ENCODE measurements around the gene RRP8. TPM values are rescaled to one million over a fixed set of nuclear protein-coding genes. Genes with fewer than 3 reads are reported as not detected.

The RRP8 gene
- total RNA-seq, 1 experiment from 2014 or later, result 16.0 TPM

DNA sequence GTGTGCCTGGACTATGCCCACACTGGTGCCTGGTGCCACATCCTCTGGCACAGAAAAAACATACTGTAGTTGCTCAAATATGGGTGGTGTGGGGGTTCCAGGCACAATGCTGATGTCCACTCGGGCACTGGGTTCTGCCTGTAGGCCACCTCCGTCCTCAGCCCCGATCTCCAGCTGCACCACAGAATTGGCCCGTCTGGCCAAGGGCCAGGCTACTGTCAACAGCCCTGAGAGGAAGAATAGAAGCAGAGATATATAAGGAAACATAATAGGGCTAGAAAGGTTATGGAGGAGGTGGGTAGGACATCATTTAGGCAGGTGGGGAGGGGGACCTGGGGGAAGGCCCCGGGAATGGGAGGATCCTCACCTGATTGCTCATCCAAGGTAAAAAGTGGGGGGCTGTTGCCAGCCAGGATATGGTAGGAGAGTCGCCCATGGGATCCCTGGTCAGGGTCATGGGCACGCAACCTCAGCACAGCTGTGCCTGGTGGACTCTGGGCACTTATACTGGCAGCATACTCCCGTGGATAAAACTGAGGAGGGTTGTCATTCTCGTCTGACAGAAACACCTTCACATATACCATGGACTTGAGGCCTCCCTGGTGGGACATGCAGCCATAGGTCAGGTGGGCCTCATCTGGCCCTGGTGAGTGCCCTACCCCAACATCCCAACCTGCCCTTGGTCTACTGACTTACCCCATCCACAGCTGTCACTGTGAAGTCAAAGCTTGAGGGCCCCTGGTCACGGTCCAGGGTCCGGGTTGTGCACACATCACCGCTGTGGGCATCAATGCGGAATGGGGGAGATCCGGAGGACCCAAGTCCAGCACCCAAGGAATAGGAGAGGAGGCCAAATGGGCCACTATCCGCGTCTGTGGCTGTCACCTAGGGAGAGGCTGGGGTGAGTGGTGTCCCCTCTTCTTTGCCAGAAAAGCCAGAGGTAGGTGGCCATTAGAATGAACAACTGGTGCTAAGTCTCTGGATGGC lies 30.3 kb upstream of the RRP8 start:
- peak overlapping the region in 1 of 3 experiments; percentile 23; a peak in 1 of 7 replicates for H3K27ac Mint-ChIP-seq
- H2AK5ac ChIP-seq (ENCODE audit: insufficient read length, low read length), result no peak overlapping the region

More for the DNA sequence above, 30.3 kb upstream of the RRP8 start:
- H3K27ac ChIP-seq (ENCODE audit: insufficient read length, low read depth, low read length), result no peak overlapping the region
- no peaks in the 10 kb centered on the region for H3K9me3 ChIP-seq (ENCODE audit: control insufficient read depth, low read depth, low read length)
- H2BK15ac ChIP-seq (ENCODE audit: low read depth, low read length), result no peak overlapping the region
- H3K27me3 Mint-ChIP-seq (ENCODE audit: low read depth), result peaks cover 42% of the 10 kb centered on the region
- WGBS (ENCODE audit: extremely low coverage, insufficient read length, low lambda C conversion rate), result no CpG with 5 or more reads among the region's 16 CpGs
- no peak overlapping the region for H3K4ac ChIP-seq (ENCODE audit: low read depth, low read length)
- H3K4me2 ChIP-seq (ENCODE audit: insufficient read depth, insufficient read length, low read length), result no peak overlapping the region
- peaks cover 9% of the 10 kb centered on the region for H3K23me2 ChIP-seq (ENCODE audit: insufficient read length, low read depth, low read length, poor library complexity, severe bottlenecking)
- H2BK12ac ChIP-seq (ENCODE audit: insufficient read length, low read depth, low read length), result no peak overlapping the region
- no peak overlapping the region for H2BK5ac ChIP-seq (ENCODE audit: insufficient read length, low read length)
- no peak overlapping the region for H3K18ac ChIP-seq (ENCODE audit: insufficient read length, low read depth, low read length)
- H3K23ac ChIP-seq (ENCODE audit: insufficient read length, low read depth, low read length), result no peak overlapping the region
- no peak overlapping the region for H3T11ph ChIP-seq (ENCODE audit: low read length)
- H4K20me1 ChIP-seq (ENCODE audit: control insufficient read depth, insufficient read depth, insufficient read length), result no peaks in the 10 kb centered on the region
- H3K4me1 Mint-ChIP-seq, result peaks cover 3% of the 10 kb centered on the region in 2 experiments; a peak in 2 of 4 replicates
- H3K4me3 Mint-ChIP-seq, result no peak overlapping the region
- H3K14ac ChIP-seq (ENCODE audit: insufficient read depth, low read length), result no peak overlapping the region
- no peaks in the 10 kb centered on the region for H3K4me1 ChIP-seq (ENCODE audit: insufficient read depth, low read length)
- H2BK20ac ChIP-seq (ENCODE audit: low read depth, low read length, poor library complexity, severe bottlenecking), result no peak overlapping the region
- H3K9me3 Mint-ChIP-seq, result no peaks in the 10 kb centered on the region
- DNase-seq, result no peak
- peaks cover 18% of the 10 kb centered on the region; the same call in 1 of the 2 replicates for H3K27me3 ChIP-seq (ENCODE audit: insufficient read depth, low read length)
- no peak overlapping the region for H2BK120ac ChIP-seq (ENCODE audit: low read depth, low read length, poor library complexity, severe bottlenecking)
- H3K56ac ChIP-seq (ENCODE audit: insufficient read length, low read depth, low read length), result no peak overlapping the region
- H3K79me1 ChIP-seq (ENCODE audit: insufficient read depth, low read depth, low read length, poor library complexity, severe bottlenecking), result no peaks in the 10 kb centered on the region
- H3K79me2 ChIP-seq (ENCODE audit: insufficient read depth, low read length), result no peaks in the 10 kb centered on the region
- H4K8ac ChIP-seq (replicated peaks; ENCODE audit: insufficient read length, low read depth, low read length), result no peak overlapping the region
- no peak overlapping the region for H2AFZ ChIP-seq (ENCODE audit: low read length)
- H4K5ac ChIP-seq (ENCODE audit: insufficient read length, low read depth, low read length), result no peak overlapping the region
- no peak for TF ChIP-seq CTCF (conservative IDR thresholded peaks at IDR 0.05)
- peaks cover 2 to 13% (median 8%) of the 10 kb centered on the region in 3 experiments; a peak in 6 of 7 replicates for H3K36me3 Mint-ChIP-seq (ENCODE audit: insufficient read depth in 1 of 3, low read depth in 3 of 3)
- H3K9ac ChIP-seq (ENCODE audit: extremely low read depth, insufficient read length, low read length), result no peak overlapping the region
- H4K91ac ChIP-seq (ENCODE audit: insufficient read length, low read depth, low read length), result no peak overlapping the region
